Heart right ventricle (tissue), 16 donors: ENCODE measurements around the gene CKS1B. TPM values are rescaled to one million over a fixed set of nuclear protein-coding genes. Genes with fewer than 3 reads are reported as not detected.
"Not testable (repeated sequence)": the region's sequence is repeated elsewhere in the genome, so short reads cannot be mapped to it uniquely, and the experiment has no call there.

Experiments
- ATAC-seq, 8 donors: fragments of 200-7000 bp; cut with Tn5 transposase; one replicate each; pipeline ENCODE4 v1.9.1; 2020; ENCODE audit warnings: mild to moderate bottlenecking in 8 of 8, moderate library complexity in 8 of 8, moderate number of reproducible peaks in 1 of 8
- DNase-seq, 2 donors: peaks; one replicate each; pipeline ENCODE4 v3.0.0-alpha.2; 2020
- H3K27ac ChIP-seq, 10 donors: fragments of 200-600 bp; sonication (generic) in 2 of 10; one replicate each; pipeline versions ENCODE4 v1.5.0 to v1.8.0; 2020 to 2022; ENCODE audit warnings: mild to moderate bottlenecking in 3 of 10
- H3K27me3 ChIP-seq, 7 donors: fragments of 200-600 bp; one replicate each; pipeline ENCODE4 v1.8.0; 2021 to 2022; ENCODE audit warnings: mild to moderate bottlenecking in 2 of 7
- H3K36me3 ChIP-seq, 9 donors: fragments of 200-600 bp; sonication (generic) in 1 of 9; one replicate each; pipeline versions ENCODE4 v1.5.0 to v1.8.0; 2020 to 2022; ENCODE audit warnings: mild to moderate bottlenecking in 2 of 9
- H3K4me1 ChIP-seq, 9 donors: fragments of 200-600 bp; sonication (generic) in 1 of 9; one replicate each; pipeline versions ENCODE4 v1.5.0 to v1.8.0; 2020 to 2022; ENCODE audit warnings: mild to moderate bottlenecking in 4 of 9
- H3K4me3 ChIP-seq, 10 donors: fragments of 200-600 bp; sonication (generic) in 2 of 10; one replicate each; pipeline versions ENCODE4 v1.5.0 to v1.8.0; 2020 to 2022; ENCODE audit warnings: mild to moderate bottlenecking in 7 of 10, moderate library complexity in 2 of 10
- H3K9me3 ChIP-seq, 11 donors: fragments of 200-600 bp in 10 of 11; sonication (generic) in 2 of 11; one replicate each; pipeline versions ENCODE4 v1.5.0 to v1.8.0; 2013 to 2022; ENCODE audit warnings: mild to moderate bottlenecking in 2 of 11, control low read depth in 1 of 11, moderate library complexity in 1 of 11
- WGBS, 2 donors: extraction: QIAGEN DNeasy Blood & Tissue Kit; methylation state at CpG; one replicate each; pipeline ENCODE4 v1.1.7; 2013; ENCODE audit warnings: inconsistent platforms in 1 of 2; 5-methylcytosine and 5-hydroxymethylcytosine counted together
- intact Hi-C, 10 donors: fragments of 100-400 bp; cut with DNase I; formaldehyde crosslinking; loops; one replicate each; pipeline versions ENCODE4 v1.11.1 to v1.14.2; 2022
- polyA plus RNA-seq, 2 donors: library from polyadenylated mRNA; stranded (reverse); fragments of 200-250 nt; gene quantifications; one replicate each; pipeline ENCODE4 v1.2.3, GENCODE V29; 2013
- total RNA-seq, 10 donors: library from RNA; stranded (reverse); fragmentation: NEBNext Ultra II Directional in 3 of 10; extraction: Animal tissue kit (Norgen Biotek cat#: 25700) in 3 of 10; gene quantifications; one replicate each; pipeline versions ENCODE4 v1.2.1 to v1.2.4, GENCODE V29; 2021 to 2023
- TF ChIP-seq, protein P1 (sequence below), 9 donors: fragments of 200-600 bp; sonication (generic) in 2 of 9; IDR thresholded peaks; one replicate each; pipeline versions ENCODE4 v1.5.0 to v1.8.0; 2021 to 2022; ENCODE audit warnings: antibody characterized with exemption in 9 of 9, mild to moderate bottlenecking in 5 of 9, moderate library complexity in 1 of 9
- donor health status: Arrhythmogenic right ventricular cardiomyopathy.
- donor health status: ischemic (EF 13 %, LVEDD 7.1; RV severe dilation, severe dysfunction).
- donor health status: healthy with polysubstance abuse.
- donor health status: DM: no; HTN: yes; CAD: no.
- donor health status: DM: no; HTN: no; CAD: no.
- donor health status: ischemic (EF 25% LVEDD 6.9; RV normal size, moderate dysfunction).
- donor health status: ischemic (EF 25% LVEDD 5.7; RV mildly dilated, moderate dysfunction).
- donor health status: healthy.
- donor health status: DM: yes; HTN: yes; CAD: no.
- donor health status: Ischemic cardiomyopathy.
- donor health status: ischemic (EF 35%, LVEDD 5.7; RV mildly dilated, moderate dysfunction).
- donor health status: nonischemic (EF 11% LVEDD 7.7; RV severe dilation, severe dysfunction).
- donor health status: DM: yes; HTN: yes; CAD: no.
- donor health status: PGD.
- donor health status: ischemic (EF 29% LVEDD 5.4; RV normal size, mild dysfunction).
- donor health status: nonischemic (EF 23%, LVEDD 6.1; RV moderate dilation, normal function).

The CKS1B gene
- total and polyA plus RNA-seq, 12 donors, result 4.6 to 36.7 (median 17.5) TPM

- intact Hi-C loops, result loop anchor here in 4 of 10 donors (1.0 to 10.0 kb wide), 3 partner anchors 8 to 79 kb away; partner anchors contain the start of genes ADAM15 (in 1 of the 4) and FLAD1 (in 1 of the 4)
- H3K4me1 ChIP-seq, result peaks cover 17 to 52% (median 37%) of the 10 kb centered on the region in 9 donors
- no peaks in the 10 kb centered on the region for H3K27me3 ChIP-seq
- H3K9me3 ChIP-seq, result no peaks in the 10 kb centered on the region
- 1% methylated on average over 24 of the region's 24 CpGs for WGBS, 2 donors
- ATAC-seq (no peak), DNase-seq (peak; percentile 45 to 63)
- H3K36me3 ChIP-seq, result peaks cover 0 to 23% (median 4%) of the 10 kb centered on the region in 9 donors
- peak overlapping the region; percentile 71 to 100 (median 96) for H3K27ac ChIP-seq
- H3K4me3 ChIP-seq, result peak overlapping the region; percentile 41 to 89 (median 66)
- TF ChIP-seq, protein P1, sequence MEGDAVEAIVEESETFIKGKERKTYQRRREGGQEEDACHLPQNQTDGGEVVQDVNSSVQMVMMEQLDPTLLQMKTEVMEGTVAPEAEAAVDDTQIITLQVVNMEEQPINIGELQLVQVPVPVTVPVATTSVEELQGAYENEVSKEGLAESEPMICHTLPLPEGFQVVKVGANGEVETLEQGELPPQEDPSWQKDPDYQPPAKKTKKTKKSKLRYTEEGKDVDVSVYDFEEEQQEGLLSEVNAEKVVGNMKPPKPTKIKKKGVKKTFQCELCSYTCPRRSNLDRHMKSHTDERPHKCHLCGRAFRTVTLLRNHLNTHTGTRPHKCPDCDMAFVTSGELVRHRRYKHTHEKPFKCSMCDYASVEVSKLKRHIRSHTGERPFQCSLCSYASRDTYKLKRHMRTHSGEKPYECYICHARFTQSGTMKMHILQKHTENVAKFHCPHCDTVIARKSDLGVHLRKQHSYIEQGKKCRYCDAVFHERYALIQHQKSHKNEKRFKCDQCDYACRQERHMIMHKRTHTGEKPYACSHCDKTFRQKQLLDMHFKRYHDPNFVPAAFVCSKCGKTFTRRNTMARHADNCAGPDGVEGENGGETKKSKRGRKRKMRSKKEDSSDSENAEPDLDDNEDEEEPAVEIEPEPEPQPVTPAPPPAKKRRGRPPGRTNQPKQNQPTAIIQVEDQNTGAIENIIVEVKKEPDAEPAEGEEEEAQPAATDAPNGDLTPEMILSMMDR (IDR thresholded peaks at IDR 0.05), result no peak
These were observed 1.1 kb downstream of the CKS1B start for GRCh38 chr1:154975409-154976059.

GRCh38 chr1:154977762-154978161, 3.3 kb downstream of the CKS1B start:
- intact Hi-C loops, result loop anchor here in 1 of 10 donors (10.0 kb wide), 1 partner anchor 77 kb away; the partner anchor contains the start of gene ADAM15

DNA sequence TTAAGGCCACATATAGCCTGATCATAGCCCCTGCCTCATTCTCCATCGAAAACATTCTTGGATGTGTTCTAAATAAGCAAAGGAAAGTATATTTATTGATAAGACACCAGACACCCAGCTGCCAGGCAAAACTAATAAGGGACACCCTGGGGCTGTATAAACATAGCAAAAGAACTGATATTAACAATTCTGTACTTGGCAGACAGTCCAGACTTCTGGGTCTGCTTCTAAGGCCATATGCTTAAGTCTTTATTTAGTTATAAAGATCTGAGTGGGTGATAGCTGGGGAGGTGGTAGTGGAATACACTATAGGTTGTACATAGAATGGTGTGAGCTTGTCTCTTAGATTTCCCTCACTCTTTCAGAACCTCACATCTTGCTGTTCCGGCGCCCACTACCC, 3.9 kb downstream of the CKS1B start:
- intact Hi-C loops, result loop anchor here in 1 of 10 donors (10.0 kb wide), 1 partner anchor 76 kb away; the partner anchor contains the start of gene ADAM15

More at GRCh38 chr1:154977762-154978161, 3.3 kb downstream of the CKS1B start:
- Histone ChIP-seq H3K36me3 (peaks cover 0 to 23% (median 4%) of the 10 kb centered on the region in 9 donors), H3K4me1 (peaks cover 7 to 39% (median 22%) of the 10 kb centered on the region in 9 donors), H3K27ac (peak overlapping the region in 1 of 10 donors; percentile 97)
- not testable (repeated sequence) for DNase-seq, ATAC-seq, H3K27me3 ChIP-seq, H3K9me3 ChIP-seq, H3K4me3 ChIP-seq
- WGBS, 2 donors, result 78 to 83% methylated on average over 3 of the region's 3 CpGs

GRCh38 chr1:154982341-154982740, 7.9 kb downstream of the CKS1B start:
- intact Hi-C loops, result loop anchor here in 1 of 10 donors (2.0 kb wide), 1 partner anchor 16 kb away; no protein-coding TSS in a partner anchor

More for the DNA sequence above, 3.9 kb downstream of the CKS1B start:
- ATAC-seq (no peak), DNase-seq (no peak)
- Histone ChIP-seq H3K27ac (no peak overlapping the region), H3K9me3 (no peaks in the 10 kb centered on the region), H3K4me1 (peaks cover 4 to 34% (median 16%) of the 10 kb centered on the region in 9 donors), H3K36me3 (peaks cover 0 to 23% (median 4%) of the 10 kb centered on the region in 9 donors), H3K27me3 (no peaks in the 10 kb centered on the region), H3K4me3 (no peak overlapping the region)
- TF ChIP-seq, protein P1 (IDR thresholded peaks at IDR 0.05), result no peak
- 93 to 96% methylated on average over 3 of the region's 3 CpGs for WGBS, 2 donors

More at GRCh38 chr1:154982341-154982740, 7.9 kb downstream of the CKS1B start:
- H3K9me3 ChIP-seq, result no peaks in the 10 kb centered on the region
- no peak for DNase-seq
- H3K27ac ChIP-seq, result peak overlapping the region in 4 of 10 donors; percentile 36 to 87 (median 56)
- 62 to 66% methylated on average over 6 of the region's 6 CpGs for WGBS, 2 donors
- H3K36me3 ChIP-seq, result peaks cover 0 to 31% (median 4%) of the 10 kb centered on the region in 9 donors
- no peaks in the 10 kb centered on the region for H3K27me3 ChIP-seq
- H3K4me3 ChIP-seq, result peak overlapping the region in 9 of 10 donors; percentile 14 to 81 (median 73)
- H3K4me1 ChIP-seq, result peaks cover 7 to 32% (median 17%) of the 10 kb centered on the region in 9 donors
- ATAC-seq, result no peak
- TF ChIP-seq, protein P1 (IDR thresholded peaks at IDR 0.05), result no peak
